SK-N-MC (cell line): ENCODE data around the gene RPL7L1.

Source experiments
- EZH2 ChIP-seq: fragments of 200-600 bp; sonication (generic); IDR thresholded peaks from one replicate; pipeline ENCODE4 v1.6.1; 2017; ENCODE audit warnings: antibody characterized with exemption
- FOXP2 ChIP-seq: optimal IDR thresholded peaks from 2 replicates; pipeline ENCODE3; 2011; ENCODE audit warnings: mild to moderate bottlenecking, moderate library complexity; ENCODE audit not compliant: insufficient read depth; ENCODE audit errors: extremely low read length, control extremely low read depth
- POLR2AphosphoS5 ChIP-seq: IDR thresholded peaks from 2 replicates; pipeline ENCODE4 v1.6.1; 2012; ENCODE audit warnings: mild to moderate bottlenecking, low read depth, low read length, borderline replicate concordance

- TF ChIP-seq POLR2AphosphoS5 (no peak), EZH2 (no peak), FOXP2 (no peak)
Observed at GRCh38 chr6:42921801-42922200, 42.4 kb downstream of the RPL7L1 start.
